NCI-H2196 treated with DMSO at 0.1 percent for 48 hours (cell line): ENCODE measurements around the gene ZNF560.
"Not testable (repeated sequence)": the region's sequence is repeated elsewhere in the genome, so short reads cannot be mapped to it uniquely, and the experiment has no call there.

Experiments
- DNase-seq: peaks from one replicate; lab custom pipeline; 2025; ENCODE audit not compliant: unreplicated experiment; lab: John Stamatoyannopoulos, UW

The ZNF560 gene

DNA sequence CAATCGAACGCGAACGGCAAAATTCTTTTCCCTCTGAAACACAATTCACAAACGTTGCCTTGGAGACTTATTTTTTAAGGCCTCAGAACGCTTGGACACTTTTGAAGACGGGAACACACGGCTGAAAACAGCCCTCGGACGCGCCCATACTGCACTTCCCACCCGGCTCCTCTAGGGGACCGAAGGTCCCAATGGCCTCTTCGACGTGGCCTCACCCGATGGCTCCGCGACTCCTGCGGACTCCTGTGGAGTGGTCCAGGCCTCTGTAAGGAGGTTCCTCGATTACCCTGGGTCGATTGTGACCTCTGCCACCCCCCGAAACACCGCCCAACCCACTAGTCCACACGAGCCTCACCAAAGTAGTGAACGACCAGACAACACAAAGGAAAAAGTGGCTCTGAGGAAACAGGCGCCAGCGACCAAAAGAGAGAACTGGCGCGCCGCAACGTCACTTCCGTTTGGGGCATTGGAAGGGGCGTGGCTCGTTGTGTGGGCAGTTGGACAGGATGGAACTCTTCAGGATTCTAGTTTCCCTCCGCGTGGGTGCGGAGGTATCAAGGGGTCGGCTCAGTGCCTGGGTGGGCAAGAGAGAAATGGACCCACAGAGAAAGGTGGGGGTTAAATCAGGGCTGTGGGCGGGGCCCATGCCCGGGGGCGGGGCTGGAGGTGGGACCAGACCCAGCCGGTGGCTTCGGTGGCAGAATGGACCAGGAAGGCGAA is at the start of gene ZNF560:
Gene ZNF560, minus strand, starts transcription at position 434 of the 720 bp plus-strand sequence. CDS start 23,303 bp downstream, outside the sequence.
- DNase-seq = no peak

DNA sequence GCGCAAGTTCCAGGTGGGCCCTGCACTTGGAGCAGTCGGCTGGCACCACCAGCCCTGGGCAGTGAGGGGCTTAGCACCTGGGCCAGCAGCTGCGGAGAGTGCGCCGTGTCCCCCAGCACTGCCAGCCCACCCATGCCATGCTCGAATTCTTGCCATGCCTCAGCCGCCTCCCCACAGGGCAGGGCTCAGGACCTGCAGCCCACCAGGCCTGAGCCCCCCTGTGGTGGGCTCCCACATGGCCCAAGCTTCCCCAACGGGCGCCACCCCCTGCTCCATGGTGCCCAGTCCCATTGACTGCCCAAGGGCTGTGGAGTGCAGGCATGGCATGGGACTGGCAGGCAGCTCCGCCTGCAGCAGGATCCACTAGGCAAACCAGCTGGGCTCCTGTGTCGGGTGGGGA is 49.5 kb upstream of the ZNF560 start:
- no peak for DNase-seq

DNA sequence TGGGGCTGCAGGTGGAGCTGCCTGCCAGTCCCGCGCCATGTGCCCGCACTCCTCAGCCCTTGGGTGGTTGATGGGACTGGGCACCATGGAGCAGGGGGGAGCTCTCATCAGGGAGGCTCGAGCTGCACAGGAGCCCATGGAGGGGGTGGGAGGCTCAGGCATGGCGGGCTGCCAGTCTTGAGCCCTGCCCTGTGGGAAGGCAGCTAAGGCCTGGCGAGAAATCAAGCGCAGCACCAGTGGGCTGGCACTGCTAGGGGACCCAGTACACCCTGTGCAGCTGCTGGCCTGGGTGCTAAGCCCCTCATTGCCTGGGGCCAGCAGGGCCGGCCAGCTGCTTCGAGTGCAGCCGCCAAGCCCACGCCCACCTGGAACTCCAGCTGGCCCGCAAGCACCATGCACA is 42.9 kb upstream of the ZNF560 start:
- DNase-seq = not testable (repeated sequence)

DNA sequence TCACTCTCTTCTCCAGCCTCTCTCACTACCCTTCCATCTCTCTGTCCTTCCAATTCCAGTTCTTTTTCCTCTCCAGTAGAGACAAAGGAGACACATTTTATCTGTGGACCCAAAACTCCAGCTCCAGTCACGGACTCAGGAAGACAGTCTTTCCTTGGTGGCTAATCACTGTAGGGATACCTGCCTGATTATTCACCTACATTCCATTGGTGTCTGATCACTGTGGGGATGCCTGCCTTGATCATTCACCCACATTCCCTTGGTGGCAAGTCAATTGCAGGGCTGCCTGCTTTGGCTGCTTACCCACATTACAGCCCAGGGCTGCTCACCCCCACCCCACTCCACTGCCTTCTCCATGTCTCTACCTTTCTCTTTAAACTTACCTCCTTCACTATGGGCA is 41.5 kb upstream of the ZNF560 start:
- DNase-seq = not testable (repeated sequence)

DNA sequence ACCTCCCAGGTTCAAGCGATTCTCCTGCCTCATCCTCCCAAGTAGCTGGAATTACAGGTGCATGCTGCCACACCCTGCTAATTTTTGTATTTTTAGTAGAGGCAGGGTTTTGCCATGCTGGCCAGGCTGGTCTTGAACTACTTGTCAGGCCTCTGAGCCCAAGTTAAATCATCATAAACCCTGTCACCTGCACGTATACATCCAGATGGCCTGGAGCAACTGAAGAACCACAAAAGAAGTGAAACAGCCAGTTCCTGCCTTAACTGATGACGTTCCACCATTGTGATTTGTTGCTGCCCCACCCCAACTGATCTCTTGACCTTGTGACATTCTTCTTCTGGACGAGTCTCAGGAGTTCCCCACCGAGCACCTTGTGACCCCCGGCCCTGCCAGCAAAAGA is 40.8 kb upstream of the ZNF560 start:
- DNase-seq = not testable (repeated sequence)

DNA sequence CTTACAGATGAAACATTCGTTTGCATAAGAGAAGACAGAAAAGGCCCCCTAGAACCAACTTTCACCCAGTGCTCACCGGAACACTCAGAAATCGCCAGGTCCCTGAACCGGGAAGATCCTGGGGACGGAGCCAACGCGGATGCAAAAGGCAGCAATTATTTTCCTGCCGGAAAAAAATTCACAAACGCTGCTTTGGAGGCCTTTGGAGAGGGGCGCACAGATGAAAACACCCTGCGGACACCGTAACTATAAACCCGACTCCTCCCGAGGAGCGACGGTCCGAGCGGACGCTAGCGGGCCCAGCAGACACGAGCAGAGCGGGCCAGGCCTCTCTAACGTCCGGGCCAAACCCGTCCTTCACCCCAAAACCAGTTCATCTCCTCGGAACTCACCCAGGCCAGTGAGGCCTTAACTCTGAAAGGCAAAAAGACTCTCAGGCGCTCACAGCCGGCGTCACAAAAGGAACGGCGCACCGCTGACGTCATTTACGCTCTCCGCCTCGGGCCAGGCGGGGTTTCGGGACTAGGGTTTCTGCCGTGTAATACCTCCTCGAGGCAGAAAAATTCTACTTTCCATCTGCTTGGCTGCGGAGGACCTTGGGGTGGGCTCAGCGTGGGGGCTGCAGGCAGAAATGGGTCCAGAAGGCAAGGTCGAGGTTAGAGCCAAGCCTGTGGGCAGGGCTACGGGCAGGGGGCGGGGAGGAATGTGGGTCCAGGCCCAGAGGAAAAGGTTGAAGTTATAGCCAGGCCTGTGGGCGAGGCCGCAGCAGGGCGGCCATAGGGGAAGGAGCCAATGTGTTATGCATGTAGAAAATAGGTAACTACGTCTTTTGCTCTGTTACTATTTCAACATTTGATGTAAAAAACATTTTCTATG is 40.0 kb upstream of the ZNF560 start, which contains the start of gene ZNF426:
Gene ZNF426, minus strand, starts transcription at position 463 of the 876 bp plus-strand sequence. CDS start 2,413 bp downstream, outside the sequence.
- peak; percentile 70 for DNase-seq

DNA sequence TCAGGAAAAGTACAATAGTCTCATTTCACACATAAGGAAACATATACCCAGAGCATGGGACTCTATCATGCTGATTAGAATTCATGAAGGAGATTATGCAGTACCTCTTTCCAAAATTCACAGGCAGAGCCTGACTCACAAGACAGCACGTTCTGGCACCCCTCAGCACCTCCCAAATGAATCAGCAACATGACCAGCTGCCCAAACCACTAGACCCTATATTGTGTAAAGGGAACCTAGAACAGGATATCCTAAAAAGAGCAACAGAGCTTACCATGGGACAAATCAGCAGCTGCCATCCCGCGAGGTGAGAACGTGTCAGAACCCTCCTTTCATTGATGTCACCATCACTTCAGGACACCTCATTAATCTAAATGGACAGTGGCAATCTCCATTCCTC is 37.5 kb upstream of the ZNF560 start:
- no peak for DNase-seq

DNA sequence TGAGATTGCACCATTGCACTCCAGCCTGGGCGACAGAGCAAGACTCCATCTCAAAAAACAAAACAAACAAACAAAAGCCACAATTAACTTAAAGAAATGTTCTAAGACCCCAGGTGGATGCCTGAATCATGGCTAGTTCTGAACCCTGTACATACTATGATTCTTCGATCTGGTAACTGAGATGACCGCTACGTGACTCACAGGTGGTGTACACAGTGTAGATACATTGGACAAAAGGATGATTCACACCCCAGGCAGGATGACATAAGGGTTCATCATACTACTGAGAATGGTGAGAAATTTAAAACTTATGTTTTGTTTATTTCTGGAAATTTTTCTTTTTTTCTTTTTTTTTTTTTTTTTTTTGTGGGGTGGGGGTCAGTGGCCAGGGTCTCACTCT is 33.5 kb upstream of the ZNF560 start:
- no peak for DNase-seq

DNA sequence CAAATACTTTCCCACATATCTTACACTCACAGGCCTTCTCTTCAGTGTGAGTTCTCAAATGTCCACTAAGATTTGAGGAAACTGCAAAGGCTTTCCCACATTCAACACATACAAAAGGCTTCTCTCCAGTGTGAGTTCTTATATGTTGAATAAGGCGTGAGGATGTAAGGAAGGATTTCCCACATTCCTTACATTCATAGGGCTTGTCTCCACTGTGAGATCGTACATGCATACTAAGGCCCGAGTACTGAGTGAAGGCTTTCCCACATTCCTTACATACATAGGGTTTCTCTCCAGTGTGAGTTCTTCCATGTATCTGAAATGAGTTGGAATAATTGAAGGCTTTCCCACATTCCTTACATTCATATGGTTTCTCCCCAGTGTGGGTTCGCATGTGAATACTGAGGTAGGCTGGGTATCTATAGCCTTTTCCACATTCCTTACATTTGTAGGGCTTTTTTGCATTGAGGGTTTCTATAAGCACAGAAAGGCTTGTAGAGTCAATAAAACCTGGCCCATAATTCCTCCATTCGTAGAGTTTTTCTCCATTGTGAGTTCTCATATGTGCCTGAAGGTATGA is 30.4 kb upstream of the ZNF560 start:
- no peak for DNase-seq

DNA sequence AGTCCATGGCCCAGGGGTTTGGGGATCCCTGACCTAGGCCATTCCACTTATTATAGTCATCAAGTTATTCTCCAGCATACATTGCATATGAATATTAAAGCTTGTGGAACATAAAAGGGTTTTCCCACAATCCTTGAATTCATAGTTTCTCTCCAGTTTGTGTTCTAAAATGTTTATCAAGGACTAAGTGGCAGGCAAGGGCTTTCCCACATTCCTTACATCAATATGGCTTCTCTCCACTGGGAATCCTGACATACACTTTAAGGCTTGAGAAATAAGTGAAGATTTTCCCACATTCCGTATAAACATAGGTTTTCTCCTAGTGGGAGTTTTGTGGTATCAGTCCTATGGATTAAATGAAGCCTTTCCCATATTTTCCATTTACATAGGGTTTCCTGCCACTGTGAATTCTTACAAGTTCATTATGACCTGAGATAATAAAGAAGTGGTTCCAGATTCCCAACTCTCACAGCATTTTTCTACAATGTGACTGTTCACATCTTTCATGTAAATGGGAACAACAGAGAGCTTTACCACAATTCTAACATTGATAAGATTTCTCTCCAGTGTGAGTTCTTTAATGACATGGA is 25.6 kb upstream of the ZNF560 start:
- DNase-seq = no peak

DNA sequence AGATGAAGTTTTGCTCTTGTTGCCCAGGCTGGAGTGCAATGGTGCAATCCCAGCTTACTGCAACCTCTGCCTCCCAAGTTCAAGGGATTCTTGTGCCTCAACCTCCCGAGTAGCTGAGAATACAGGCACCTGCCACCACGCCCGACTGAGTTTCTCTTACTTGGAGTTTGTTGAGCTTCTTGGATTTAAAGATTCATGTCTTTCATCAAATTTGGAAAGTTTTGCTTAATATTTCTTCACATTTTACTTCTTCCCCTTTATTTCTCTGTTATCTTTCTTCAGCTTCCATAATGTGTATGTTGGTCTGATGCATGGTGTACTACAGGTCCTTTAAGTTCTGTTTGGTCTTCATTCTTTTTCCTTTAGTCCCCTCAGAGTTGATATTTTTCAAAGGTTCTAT is 8.9 kb upstream of the ZNF560 start:
- no peak for DNase-seq

DNA sequence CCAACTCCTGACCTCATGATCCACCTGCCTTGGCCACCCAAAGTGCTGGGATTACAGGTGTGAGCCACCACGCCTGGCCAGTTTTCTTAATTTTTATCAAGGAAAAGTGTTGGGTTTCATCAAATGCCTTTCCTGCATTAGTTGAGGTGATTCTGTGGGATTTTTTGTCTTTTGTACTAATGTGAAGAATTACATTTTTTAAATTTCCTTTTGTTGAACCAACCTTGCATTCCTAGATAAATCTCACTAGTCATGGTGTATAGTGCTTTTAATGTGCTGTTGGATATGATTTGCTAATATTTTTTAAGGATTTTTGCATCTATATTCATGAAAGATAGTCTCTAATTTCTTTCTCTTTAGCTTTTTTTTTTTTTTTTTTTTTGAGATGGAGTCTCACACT is 2.4 kb upstream of the ZNF560 start:
- no peak for DNase-seq

DNA sequence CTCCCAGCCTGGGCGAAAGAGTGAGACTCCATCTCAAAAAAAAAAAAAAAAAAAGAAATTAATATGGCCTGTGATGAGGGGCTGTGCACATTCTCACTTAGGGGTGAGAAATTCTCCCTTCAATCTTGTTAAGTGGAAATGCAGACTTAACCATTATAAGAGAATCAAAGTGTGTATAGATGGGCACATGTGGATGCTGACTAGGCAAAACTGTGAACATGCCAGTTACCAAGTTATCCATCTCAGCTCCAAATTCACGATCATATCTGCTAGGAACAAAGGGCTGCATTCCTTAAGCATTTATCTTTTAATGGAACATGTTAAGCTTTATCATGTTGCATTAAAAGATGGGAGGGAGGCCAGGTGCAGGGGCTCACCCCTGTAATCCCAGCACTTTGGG is 4.3 kb downstream of the ZNF560 start:
- no peak for DNase-seq

DNA sequence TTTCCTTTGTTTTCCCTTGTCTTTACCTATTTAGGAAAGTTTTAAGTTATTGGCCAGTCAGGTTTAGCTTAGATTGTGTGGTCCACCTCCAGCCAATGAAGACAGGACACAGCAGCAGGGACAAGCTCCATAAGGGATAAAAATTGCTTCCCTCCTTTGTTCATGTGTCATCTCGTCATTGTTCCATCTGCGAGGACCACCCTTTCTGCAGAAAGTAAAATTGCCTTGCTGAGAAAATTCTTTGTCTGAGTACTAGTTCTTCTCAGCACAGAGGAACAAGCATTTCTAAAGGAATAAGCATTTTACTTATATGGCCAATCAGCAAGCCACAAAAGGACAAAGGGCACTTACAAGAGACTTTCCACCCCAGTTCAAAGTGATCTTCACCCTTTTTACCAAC is 11.4 kb downstream of the ZNF560 start:
- DNase-seq = no peak

DNA sequence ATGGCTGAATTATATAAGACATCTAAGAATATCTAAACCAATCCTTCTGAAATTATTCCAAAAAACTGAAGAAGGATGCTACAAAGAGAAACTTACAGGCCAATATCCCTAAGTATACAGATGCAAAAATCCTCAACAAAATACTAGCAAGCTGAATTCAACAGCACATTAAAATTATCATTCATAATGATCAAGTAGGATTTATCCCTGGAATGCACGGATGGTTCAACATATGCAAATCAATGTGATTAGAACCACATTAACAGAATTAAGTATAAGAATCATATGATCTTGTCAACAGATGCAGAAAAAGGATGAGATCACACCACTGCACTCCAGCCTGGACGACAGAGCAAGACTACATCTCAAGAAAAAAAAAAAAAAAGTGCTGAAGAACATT is 13.3 kb downstream of the ZNF560 start:
- DNase-seq = no peak

DNA sequence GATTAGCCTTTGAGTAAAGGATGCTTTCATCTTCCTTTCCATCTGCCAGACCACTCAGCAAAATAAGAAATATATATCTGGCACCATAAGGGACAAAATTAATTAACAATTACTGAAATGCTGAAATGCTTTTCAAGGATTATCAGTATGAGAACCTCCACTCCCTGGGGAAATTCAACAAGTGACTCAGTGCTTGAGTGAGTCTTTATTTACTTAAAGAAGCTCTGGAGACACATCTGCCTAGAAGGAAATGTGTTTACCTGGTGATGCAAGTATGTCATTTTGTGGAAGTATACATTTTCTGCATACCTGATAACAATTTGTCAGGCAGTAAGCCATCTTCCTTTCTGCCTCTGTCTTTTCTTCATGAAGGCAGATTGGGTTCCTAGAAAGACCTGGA is 23.4 kb downstream of the ZNF560 start:
- no peak for DNase-seq

DNA sequence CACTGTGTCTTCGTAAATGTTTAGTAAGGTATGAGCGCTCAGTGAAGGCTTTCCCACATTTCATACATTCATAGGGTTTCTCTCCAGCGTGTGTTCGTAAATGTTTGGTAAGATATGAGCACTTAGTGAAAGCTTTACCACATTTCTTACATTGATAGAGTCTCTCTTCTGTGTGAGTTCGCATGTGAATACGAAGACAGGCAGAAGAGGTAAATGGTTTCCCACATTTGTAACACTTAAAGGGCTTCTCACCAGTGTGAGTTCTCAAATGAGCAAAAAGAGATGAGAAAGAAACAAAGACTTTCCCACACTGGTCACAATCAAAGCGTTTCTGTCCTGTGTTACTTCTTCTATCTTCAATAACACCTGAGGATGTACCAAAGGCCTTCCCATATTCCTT is 31.3 kb downstream of the ZNF560 start:
- DNase-seq = no peak

DNA sequence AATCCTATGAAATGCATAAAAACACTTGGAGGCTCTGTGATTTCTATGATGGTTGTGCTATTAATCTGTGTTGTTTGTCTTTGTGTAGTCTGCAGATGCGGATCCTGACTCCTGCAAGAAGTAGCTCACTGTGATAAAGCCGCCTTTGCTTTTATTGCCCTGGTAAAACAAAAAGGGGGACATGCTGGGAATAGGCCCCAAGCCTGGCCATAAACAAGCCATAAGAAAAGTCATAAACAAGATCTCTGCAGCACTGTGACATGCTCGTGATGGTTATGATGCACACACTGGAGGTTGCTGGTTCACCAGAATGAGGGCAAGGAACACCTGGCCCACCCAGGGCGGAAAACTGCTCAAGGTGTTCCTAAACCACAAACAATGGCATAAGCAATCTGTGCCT is 36.5 kb downstream of the ZNF560 start:
- no peak for DNase-seq

DNA sequence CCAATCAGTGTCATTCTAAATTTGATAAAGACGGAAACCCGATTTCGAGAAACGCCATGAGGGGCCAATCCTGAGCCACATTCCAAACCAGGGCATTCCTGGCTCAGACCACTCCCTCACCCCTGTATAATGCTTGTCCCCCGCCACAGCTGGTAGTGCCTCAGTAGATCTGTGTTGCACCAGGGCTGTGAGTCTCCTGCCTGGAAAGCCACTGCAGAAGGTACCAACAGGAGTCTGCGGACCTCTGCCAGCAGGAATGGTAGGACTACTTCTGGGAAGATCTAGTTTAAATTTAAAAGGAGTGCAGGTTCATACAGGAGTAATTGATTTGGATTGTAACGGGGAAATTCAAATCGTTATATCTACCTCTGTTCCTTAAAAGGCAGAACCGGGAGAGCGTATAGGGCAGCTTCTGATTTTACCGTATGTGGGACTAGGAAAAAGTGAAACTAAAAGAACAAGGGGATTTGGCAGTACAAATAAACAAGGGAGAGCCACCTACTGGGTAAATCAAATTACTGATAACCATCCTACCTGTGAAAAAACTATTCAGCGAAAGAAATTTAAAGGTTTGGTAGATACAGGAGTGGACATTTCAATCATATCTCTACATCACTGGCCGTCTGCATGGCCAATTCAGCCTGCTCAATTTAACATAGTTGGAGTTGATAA is 42.3 kb downstream of the ZNF560 start:
- DNase-seq = peak; percentile 1

DNA sequence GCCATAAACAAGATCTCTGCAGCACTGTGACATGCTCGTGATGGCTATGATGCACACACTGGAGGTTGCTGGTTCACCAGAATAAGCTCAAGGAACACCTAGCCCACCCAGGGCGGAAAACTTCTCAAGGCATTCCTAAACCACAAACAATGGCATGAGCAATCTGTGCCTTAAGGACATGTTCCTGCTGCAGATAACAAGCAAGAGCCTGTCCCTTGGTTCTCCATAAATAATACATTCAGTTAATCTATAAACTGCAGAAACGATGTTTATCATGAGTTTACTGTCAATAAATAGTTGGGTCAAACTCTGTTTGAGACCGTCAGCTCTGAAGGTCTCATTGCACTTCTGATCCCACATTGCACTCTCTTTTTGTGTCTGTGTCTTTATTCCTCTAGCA is 44.5 kb downstream of the ZNF560 start:
- DNase-seq = no peak

DNA sequence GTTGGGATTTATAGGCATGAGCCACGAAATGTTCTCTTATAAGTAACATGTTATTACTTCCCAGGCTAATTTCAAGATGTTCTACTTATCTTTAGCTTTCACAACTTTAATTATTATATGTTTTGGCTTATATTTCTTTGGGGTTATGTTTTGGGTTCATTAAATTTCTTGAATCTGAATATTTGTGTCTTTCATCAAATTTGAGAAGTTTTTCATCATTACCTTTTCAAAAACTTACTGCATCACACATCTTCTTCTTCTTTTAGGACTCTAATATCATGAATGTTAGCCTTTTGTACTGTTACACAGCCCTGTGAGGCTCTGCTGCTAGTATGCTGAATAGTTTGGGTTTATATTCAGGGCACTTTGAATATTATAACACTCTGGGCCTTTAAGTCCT is 53.4 kb downstream of the ZNF560 start:
- DNase-seq = no peak
